Naive B cell (primary cell): ENCODE results near the gene WSCD1. TPM values are rescaled to one million over a fixed set of nuclear protein-coding genes. Genes with fewer than 3 reads are reported as not detected.

Experiments
- ATAC-seq, 2 donors: fragments of 150-1000 bp; cut with Tn5 transposase; 2 replicates each; pipeline ENCODE4 v1.10.0; 2021; ENCODE audit warnings: low read depth in 2 of 2, mild to moderate bottlenecking in 2 of 2, moderate library complexity in 2 of 2
- DNase-seq: peaks from one replicate; pipeline ENCODE4 v3.0.0; 2022
- H3K27ac Mint-ChIP-seq, 6 donors: one replicate each; pipeline ENCODE4 v1.8.0; 2020 to 2022; ENCODE audit warnings: mild to moderate bottlenecking in 6 of 6, mixed read lengths in 6 of 6, moderate library complexity in 5 of 6, inconsistent platforms in 2 of 6
- H3K27me3 Mint-ChIP-seq, 3 donors: one replicate each; pipeline ENCODE4 v1.8.0; 2021 to 2022; ENCODE audit warnings: mixed read lengths in 3 of 3, mild to moderate bottlenecking in 1 of 3
- H3K36me3 Mint-ChIP-seq, 2 donors: one replicate each; pipeline ENCODE4 v1.8.0; 2020 to 2022; ENCODE audit warnings: mixed read lengths in 2 of 2, inconsistent platforms in 1 of 2, mild to moderate bottlenecking in 1 of 2
- H3K4me1 Mint-ChIP-seq, 3 donors: one replicate each; pipeline ENCODE4 v1.8.0; 2020 to 2022; ENCODE audit warnings: mixed read lengths in 3 of 3, inconsistent platforms in 1 of 3, mild to moderate bottlenecking in 1 of 3, moderate library complexity in 1 of 3
- H3K4me3 Mint-ChIP-seq, 8 donors: one replicate each; pipeline ENCODE4 v1.8.0; 2020 to 2022; ENCODE audit warnings: mild to moderate bottlenecking in 8 of 8, mixed read lengths in 8 of 8, moderate library complexity in 8 of 8, inconsistent platforms in 2 of 8
- H3K9me3 Mint-ChIP-seq, 7 donors: one replicate each; pipeline ENCODE4 v1.8.0; 2020 to 2022; ENCODE audit warnings: mixed read lengths in 7 of 7, mild to moderate bottlenecking in 5 of 7, inconsistent platforms in 2 of 7, moderate library complexity in 1 of 7
- polyA plus RNA-seq, 6 donors: library from polyadenylated mRNA; unstranded; fragments of 300-500 nt; fragmentation: Illumina TruSeq; gene quantifications; one replicate each; pipeline ENCODE4 v1.2.3, GENCODE V29; 2021; ENCODE audit warnings: low read depth in 6 of 6

Gene WSCD1
- polyA plus RNA-seq, 6 donors from 2014 or later = not detected

GRCh38 chr17:6067060-6067459 is 3.1 kb upstream of the WSCD1 start:
- ATAC-seq (no peak), DNase-seq (no peak)
- peaks cover 0 to 2% (median 0%) of the 10 kb centered on the region in 7 donors for H3K9me3 Mint-ChIP-seq
- H3K27me3 Mint-ChIP-seq = peaks cover 56 to 84% (median 83%) of the 10 kb centered on the region in 3 donors
- no peak overlapping the region for H3K27ac Mint-ChIP-seq
- peaks cover 0 to 13% of the 10 kb centered on the region in 2 donors for H3K36me3 Mint-ChIP-seq
- H3K4me1 Mint-ChIP-seq = peaks cover 13 to 20% (median 14%) of the 10 kb centered on the region in 3 donors
- no peak overlapping the region for H3K4me3 Mint-ChIP-seq

GRCh38 chr17:6070430-6070912 is 292 bp downstream of the WSCD1 start:
- Mint-ChIP-seq H3K4me1 (peaks cover 13 to 20% (median 14%) of the 10 kb centered on the region in 3 donors), H3K9me3 (peaks cover 0 to 2% (median 0%) of the 10 kb centered on the region in 7 donors), H3K36me3 (peaks cover 0 to 13% of the 10 kb centered on the region in 2 donors), H3K27ac (peak overlapping the region in 1 of 6 donors; percentile 39), H3K27me3 (peaks cover 55 to 80% (median 79%) of the 10 kb centered on the region in 3 donors), H3K4me3 (no peak overlapping the region)
- ATAC-seq (no peak), DNase-seq (no peak)

- ATAC-seq = no peak
- peaks cover 55 to 80% (median 79%) of the 10 kb centered on the region in 3 donors for H3K27me3 Mint-ChIP-seq
- peaks cover 13 to 20% (median 14%) of the 10 kb centered on the region in 3 donors for H3K4me1 Mint-ChIP-seq
- peak overlapping the region in 1 of 6 donors; percentile 28 for H3K27ac Mint-ChIP-seq
- DNase-seq = no peak
- peaks cover 0 to 13% of the 10 kb centered on the region in 2 donors for H3K36me3 Mint-ChIP-seq
- peak overlapping the region in 7 of 8 donors; percentile 24 to 80 (median 51) for H3K4me3 Mint-ChIP-seq
- H3K9me3 Mint-ChIP-seq = peaks cover 0 to 2% (median 0%) of the 10 kb centered on the region in 7 donors
Measured at GRCh38 chr17:6070913-6071511, 833 bp downstream of the WSCD1 start.

- no peak for DNase-seq
- Mint-ChIP-seq H3K36me3 (peaks cover 0 to 13% of the 10 kb centered on the region in 2 donors), H3K4me1 (peaks cover 13 to 20% (median 14%) of the 10 kb centered on the region in 3 donors), H3K27ac (peak overlapping the region in 1 of 6 donors; percentile 28), H3K27me3 (peaks cover 52 to 80% (median 75%) of the 10 kb centered on the region in 3 donors), H3K4me3 (peak overlapping the region in 6 of 8 donors; percentile 24 to 80 (median 58)), H3K9me3 (peaks cover 0 to 2% (median 0%) of the 10 kb centered on the region in 7 donors)
- ATAC-seq = no peak
Measured at GRCh38 chr17:6071528-6072065, 1.4 kb downstream of the WSCD1 start.

GRCh38 chr17:6072157-6072556 is 2.0 kb downstream of the WSCD1 start:
- Mint-ChIP-seq H3K27ac (no peak overlapping the region), H3K4me1 (peaks cover 13 to 20% (median 14%) of the 10 kb centered on the region in 3 donors), H3K9me3 (peaks cover 0 to 2% (median 0%) of the 10 kb centered on the region in 7 donors), H3K36me3 (peaks cover 0 to 13% of the 10 kb centered on the region in 2 donors), H3K27me3 (peaks cover 46 to 79% (median 70%) of the 10 kb centered on the region in 3 donors), H3K4me3 (peak overlapping the region in 2 of 8 donors; percentile 21 to 80)
- DNase-seq (no peak), ATAC-seq (no peak)

- peaks cover 0 to 2% (median 0%) of the 10 kb centered on the region in 7 donors for H3K9me3 Mint-ChIP-seq
- DNase-seq (no peak), ATAC-seq (no peak)
- peak overlapping the region in 1 of 8 donors; percentile 1 for H3K4me3 Mint-ChIP-seq
- H3K4me1 Mint-ChIP-seq = peaks cover 13 to 20% (median 14%) of the 10 kb centered on the region in 3 donors
- no peak overlapping the region for H3K27ac Mint-ChIP-seq
- peaks cover 0 to 13% of the 10 kb centered on the region in 2 donors for H3K36me3 Mint-ChIP-seq
- H3K27me3 Mint-ChIP-seq = peaks cover 42 to 78% (median 69%) of the 10 kb centered on the region in 3 donors
Measured at GRCh38 chr17:6072611-6073010, 2.4 kb downstream of the WSCD1 start.

GRCh38 chr17:6073620-6074019 is 3.4 kb downstream of the WSCD1 start:
- H3K36me3 Mint-ChIP-seq = peaks cover 0 to 13% of the 10 kb centered on the region in 2 donors
- peaks cover 46 to 76% (median 69%) of the 10 kb centered on the region in 3 donors for H3K27me3 Mint-ChIP-seq
- H3K4me1 Mint-ChIP-seq = peaks cover 13 to 20% (median 14%) of the 10 kb centered on the region in 3 donors
- H3K27ac Mint-ChIP-seq = no peak overlapping the region
- DNase-seq = no peak
- no peak for ATAC-seq
- peaks cover 0 to 2% (median 0%) of the 10 kb centered on the region in 7 donors for H3K9me3 Mint-ChIP-seq
- no peak overlapping the region for H3K4me3 Mint-ChIP-seq

GRCh38 chr17:6075050-6075449 is 4.9 kb downstream of the WSCD1 start:
- ATAC-seq = no peak
- no peak for DNase-seq
- Mint-ChIP-seq H3K4me1 (peaks cover under 1 to 7% (median 6%) of the 10 kb centered on the region in 3 donors), H3K9me3 (no peaks in the 10 kb centered on the region), H3K4me3 (no peak overlapping the region), H3K36me3 (peaks cover 0 to 2% of the 10 kb centered on the region in 2 donors), H3K27ac (no peak overlapping the region), H3K27me3 (peaks cover 34 to 62% (median 54%) of the 10 kb centered on the region in 3 donors)

GRCh38 chr17:6075845-6076244 is 5.7 kb downstream of the WSCD1 start:
- peaks cover 0 to 7% (median 5%) of the 10 kb centered on the region in 3 donors for H3K4me1 Mint-ChIP-seq

GRCh38 chr17:6077752-6078151 is 7.6 kb downstream of the WSCD1 start:
- no peak for DNase-seq
- no peak overlapping the region for H3K27ac Mint-ChIP-seq
- H3K4me1 Mint-ChIP-seq = no peaks in the 10 kb centered on the region
- H3K9me3 Mint-ChIP-seq = no peaks in the 10 kb centered on the region
- no peak overlapping the region for H3K4me3 Mint-ChIP-seq
- peaks cover 20 to 48% (median 35%) of the 10 kb centered on the region in 3 donors for H3K27me3 Mint-ChIP-seq
- ATAC-seq = no peak
- no peaks in the 10 kb centered on the region for H3K36me3 Mint-ChIP-seq

More at GRCh38 chr17:6075845-6076244, 5.7 kb downstream of the WSCD1 start:
- ATAC-seq (no peak), DNase-seq (no peak)
- H3K27me3 Mint-ChIP-seq = peaks cover 34 to 61% (median 52%) of the 10 kb centered on the region in 3 donors
- H3K36me3 Mint-ChIP-seq = no peaks in the 10 kb centered on the region
- H3K9me3 Mint-ChIP-seq = no peaks in the 10 kb centered on the region
- H3K27ac Mint-ChIP-seq = no peak overlapping the region
- H3K4me3 Mint-ChIP-seq = no peak overlapping the region

GRCh38 chr17:6078458-6078871 is 8.3 kb downstream of the WSCD1 start:
- H3K9me3 Mint-ChIP-seq = no peaks in the 10 kb centered on the region
- no peak overlapping the region for H3K27ac Mint-ChIP-seq
- DNase-seq (no peak), ATAC-seq (no peak)
- peaks cover 20 to 42% (median 31%) of the 10 kb centered on the region in 3 donors for H3K27me3 Mint-ChIP-seq
- H3K4me3 Mint-ChIP-seq = no peak overlapping the region
- H3K36me3 Mint-ChIP-seq = no peaks in the 10 kb centered on the region
- H3K4me1 Mint-ChIP-seq = no peaks in the 10 kb centered on the region

GRCh38 chr17:6079155-6079888 is 9.1 kb downstream of the WSCD1 start:
- H3K4me3 Mint-ChIP-seq = no peak overlapping the region
- H3K27me3 Mint-ChIP-seq = peaks cover 16 to 40% (median 28%) of the 10 kb centered on the region in 3 donors
- no peaks in the 10 kb centered on the region for H3K9me3 Mint-ChIP-seq
- H3K36me3 Mint-ChIP-seq = no peaks in the 10 kb centered on the region
- no peak for DNase-seq
- ATAC-seq = no peak
- no peak overlapping the region for H3K27ac Mint-ChIP-seq
- H3K4me1 Mint-ChIP-seq = no peaks in the 10 kb centered on the region

GRCh38 chr17:6079960-6080359 is 9.8 kb downstream of the WSCD1 start:
- DNase-seq = no peak
- Mint-ChIP-seq H3K9me3 (no peaks in the 10 kb centered on the region), H3K27ac (no peak overlapping the region), H3K4me3 (no peak overlapping the region), H3K27me3 (peaks cover 16 to 36% (median 23%) of the 10 kb centered on the region in 3 donors), H3K36me3 (no peaks in the 10 kb centered on the region), H3K4me1 (no peaks in the 10 kb centered on the region)
- ATAC-seq = no peak
